Stimulated activated CD8-positive, alpha-beta memory T cell treated with anti-CD3 and anti-CD28 coated beads, Interleukin-15, amount 100 ng/mL, for 24 hours (primary cell): ENCODE results near the gene POLR3H.
"Not testable (repeated sequence)": the region's sequence is repeated elsewhere in the genome, so short reads cannot be mapped to it uniquely, and the experiment has no call there.

ENCODE experiments used
- DNase-seq: peaks from one replicate; pipeline ENCODE4 v3.0.0-alpha.2; 2020; ENCODE audit warnings: low read depth

Gene POLR3H

DNA sequence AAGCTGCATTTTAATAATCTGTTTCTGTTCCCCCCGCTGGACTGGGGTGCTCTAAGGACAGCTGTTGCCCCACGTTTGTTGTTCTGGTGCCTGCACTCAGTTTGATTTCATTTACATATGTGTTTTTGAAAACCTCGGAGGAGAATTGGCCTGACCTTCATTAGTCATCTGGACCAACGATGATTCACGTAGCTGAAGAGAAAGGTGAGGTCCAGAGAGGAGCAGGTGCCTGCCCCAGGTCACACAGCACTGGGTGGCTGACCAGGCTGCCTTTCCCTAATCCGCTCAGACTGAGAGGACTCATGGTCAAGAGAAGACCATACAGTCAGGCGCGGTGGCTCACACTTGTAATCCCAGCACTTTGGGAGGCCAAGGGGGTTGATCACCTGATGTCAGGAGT, 20.3 kb upstream of the POLR3H start:
- no peak for DNase-seq

DNA sequence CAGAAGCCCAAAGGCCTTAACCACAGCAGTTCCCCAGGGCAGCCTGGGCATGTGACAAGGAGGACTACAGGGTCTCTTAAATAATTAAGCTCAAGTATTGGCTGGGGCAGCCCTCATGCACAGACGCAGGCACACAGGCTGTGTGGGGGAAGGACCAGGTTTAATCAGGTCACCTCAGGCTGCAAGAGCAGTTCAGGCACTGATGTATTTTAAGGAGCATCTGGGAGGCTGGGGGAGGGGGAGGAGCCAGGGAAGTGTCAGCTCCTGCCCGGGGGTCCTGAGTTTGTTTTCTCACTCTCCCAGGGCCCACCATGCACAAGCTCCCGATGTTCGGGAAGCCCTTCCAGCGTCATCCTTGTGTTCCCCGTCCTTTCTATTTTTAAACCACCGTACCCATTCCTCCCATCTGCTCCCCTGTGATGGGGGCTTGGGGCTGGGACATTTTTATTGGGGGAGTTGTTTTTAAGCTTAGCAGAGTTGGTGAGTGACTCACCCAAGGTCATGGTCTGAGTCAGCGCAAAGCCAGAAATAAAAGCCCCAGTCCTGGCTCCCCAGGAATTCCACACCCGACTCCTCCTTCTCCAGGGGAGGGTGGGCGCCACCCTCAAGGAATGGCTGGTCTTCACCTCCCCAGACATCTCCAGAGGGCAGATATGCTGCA, 18.9 kb upstream of the POLR3H start:
- no peak for DNase-seq

DNA sequence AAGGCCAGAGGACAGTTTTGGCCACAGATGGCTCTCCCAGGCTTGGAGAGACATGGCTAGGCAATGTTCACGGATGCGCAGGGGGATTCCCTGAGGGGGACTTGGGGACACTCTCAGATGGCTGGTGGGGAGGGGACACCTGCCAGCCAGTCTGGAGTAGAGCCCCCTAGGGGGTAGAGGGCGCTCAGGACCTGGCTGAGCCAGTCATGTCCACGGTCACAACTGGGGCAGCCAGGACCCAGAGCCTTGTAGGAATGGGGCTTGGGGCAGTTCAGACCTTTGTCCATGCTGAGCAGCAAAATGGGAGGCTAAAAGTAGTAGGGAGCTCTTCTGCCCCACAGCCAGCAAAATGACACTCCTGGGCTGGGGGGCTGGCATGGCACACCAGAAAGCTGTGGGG, 18.2 kb upstream of the POLR3H start:
- DNase-seq, result no peak

DNA sequence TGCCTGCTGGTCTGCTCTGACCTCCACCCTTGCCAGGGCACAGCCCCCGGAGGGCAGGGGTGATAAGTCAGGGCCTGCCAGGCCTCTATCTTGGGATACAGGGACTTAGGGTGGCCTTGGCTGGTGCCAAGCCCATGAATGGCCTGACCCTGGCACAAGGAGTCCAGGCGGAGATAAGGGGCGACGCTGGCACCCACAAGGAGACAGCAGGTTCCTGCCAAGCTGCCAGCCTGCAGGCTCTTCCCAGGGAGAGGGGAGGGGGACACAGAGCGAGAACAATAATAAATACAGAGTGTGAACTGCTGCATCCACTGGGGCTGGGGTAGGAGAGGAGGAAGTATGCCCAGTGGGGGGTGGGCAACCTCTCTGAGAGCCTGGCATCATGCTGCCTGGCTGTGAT, 17.5 kb upstream of the POLR3H start:
- no peak for DNase-seq

DNA sequence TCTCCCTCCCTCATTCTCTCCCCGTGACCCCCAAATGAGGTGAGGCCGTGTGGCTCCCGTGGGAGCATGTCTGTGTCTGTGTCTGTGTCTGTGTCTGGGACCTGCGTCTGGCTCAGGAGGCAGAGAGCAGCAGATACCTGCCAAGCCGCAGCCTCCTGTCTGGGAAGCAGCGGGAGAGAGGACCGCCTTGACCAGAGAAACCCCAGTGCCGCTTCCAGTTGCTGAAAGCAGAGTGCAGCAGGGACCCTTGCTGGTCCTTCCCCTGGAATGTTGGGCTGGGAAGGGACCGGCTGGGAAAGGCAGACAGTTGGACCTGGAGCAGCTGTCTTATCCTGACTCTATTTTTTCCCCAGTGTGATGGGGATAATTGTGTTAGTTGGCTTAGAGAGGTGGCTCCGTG, 17.1 kb upstream of the POLR3H start:
- DNase-seq, result no peak

DNA sequence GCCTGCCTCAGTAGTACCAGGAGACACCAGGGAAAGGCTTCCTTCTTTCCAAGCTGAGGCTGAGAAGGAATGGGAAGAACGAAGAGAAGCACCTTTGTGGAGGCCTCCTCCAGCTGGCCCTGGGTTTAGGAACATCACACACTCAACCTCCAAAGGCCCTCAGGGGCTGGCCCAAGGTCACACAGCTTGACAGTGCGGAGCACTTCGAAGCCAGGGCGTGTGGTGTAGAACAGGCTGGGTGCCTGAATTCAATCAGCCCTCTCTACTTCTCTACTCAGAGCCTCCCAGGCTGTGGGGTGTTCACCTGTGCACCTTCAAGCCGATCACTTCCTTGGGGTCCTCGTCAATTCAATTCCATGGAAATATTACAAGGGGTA, 15.8 kb upstream of the POLR3H start:
- no peak for DNase-seq

DNA sequence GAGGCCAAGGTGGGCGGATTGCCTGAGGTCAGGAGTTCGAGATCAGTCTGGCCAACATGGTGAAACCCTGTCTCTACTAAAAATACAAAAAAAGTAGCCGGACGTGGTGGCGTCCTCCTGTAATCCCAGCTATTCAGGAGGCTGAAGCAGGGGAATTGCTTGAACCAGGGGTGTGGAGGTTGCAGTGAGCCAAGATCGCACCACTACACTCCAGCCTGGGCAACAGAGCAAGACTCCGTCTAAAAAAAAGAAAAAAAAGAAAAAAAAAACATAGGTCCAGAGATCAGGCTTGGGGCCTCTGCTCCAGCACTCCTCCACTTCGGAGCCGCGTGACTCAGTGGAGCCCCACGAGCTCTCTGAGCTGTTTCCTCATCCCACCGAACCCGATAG, 14.0 kb upstream of the POLR3H start:
- not testable (repeated sequence) for DNase-seq

DNA sequence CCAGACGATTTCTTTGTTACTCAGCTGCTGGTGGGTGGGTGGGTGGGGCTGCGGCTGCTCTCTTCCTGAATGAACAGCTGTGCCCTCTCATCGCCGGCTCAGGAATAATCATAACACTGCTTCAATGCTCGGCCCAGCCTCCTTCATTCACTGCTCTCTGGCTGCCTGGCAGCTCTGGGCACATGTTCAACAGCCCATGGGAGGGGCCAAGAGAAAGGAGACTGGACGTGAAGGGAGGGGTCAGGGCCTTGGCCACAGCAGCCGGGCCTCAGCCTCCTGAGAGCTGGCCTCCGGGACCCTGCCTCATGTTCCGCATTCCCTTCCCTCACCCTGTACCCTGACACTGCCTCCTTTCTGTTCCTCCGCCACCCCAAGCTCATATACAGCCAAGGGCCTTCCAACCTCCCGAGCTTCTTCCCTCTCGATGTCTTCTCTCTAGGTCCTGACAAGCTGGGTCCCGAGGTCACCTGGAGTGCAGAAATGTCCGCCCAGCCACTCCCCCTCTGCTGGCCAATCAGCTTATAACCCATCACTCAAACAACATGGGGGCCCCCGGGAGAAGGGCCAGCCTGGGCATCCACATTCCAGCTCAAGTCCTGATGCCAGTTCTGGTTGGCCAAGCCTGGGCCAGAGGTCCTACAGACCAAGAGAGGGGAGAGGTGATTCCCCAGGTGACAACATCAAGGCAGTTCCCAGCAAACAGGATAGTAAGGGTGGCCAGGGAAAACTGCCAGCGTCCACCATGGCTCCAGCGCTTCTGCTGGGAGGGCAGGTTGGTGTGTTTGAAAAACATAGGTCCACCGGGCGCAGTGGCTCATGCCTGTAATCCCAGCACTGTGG, 13.4 kb upstream of the POLR3H start:
- no peak for DNase-seq

DNA sequence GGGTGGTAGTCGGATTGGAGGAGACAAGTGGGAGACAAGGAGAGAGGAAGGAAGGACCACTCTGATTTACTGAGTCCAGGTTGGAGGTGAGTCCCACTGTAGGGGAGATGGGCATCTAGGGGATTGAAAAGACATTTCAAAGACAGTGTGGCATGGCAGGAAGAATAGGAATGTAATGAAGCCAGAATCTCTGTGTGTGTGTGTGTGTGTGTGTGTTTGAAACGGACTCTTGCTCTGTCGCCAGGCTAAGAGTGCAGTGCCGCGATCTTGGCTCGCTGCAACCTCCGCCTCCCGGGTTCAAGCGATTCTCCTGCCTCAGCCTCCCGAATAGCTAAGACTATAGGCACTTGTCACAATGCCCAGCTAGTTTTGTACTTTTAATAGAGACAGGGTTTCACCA, 12.3 kb upstream of the POLR3H start:
- no peak for DNase-seq

DNA sequence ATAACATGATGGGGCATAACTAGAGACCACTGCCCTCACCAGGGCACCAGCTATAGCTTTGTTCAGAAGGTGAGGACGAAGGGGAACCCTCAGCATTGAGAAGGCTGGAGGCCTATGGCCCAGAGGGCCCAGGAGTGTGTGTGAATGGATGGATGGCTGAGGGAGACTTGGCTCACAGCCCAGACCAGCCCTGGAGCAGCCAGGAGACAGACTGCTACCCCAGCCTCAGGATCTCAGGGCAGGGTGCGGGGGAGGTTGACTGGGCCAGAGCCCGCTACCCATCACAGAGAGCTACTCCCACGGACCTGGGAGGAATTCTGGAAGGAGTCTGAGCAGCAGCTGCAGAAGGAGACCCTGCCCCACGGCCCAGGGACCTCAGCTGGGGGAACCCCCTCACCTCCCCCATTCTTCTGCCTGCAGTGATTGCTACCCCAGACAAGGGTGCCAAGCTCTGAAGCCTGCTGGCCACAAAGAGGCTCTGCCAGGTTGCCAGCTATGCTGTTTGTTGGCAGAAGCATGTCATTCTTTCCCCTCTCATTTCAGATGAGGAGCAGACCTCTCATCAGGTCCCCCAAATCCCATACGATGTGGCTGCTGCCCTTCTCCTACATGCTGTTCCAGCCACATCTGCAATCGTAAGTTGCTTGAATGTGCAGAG, 11.2 kb upstream of the POLR3H start:
- DNase-seq, result no peak

DNA sequence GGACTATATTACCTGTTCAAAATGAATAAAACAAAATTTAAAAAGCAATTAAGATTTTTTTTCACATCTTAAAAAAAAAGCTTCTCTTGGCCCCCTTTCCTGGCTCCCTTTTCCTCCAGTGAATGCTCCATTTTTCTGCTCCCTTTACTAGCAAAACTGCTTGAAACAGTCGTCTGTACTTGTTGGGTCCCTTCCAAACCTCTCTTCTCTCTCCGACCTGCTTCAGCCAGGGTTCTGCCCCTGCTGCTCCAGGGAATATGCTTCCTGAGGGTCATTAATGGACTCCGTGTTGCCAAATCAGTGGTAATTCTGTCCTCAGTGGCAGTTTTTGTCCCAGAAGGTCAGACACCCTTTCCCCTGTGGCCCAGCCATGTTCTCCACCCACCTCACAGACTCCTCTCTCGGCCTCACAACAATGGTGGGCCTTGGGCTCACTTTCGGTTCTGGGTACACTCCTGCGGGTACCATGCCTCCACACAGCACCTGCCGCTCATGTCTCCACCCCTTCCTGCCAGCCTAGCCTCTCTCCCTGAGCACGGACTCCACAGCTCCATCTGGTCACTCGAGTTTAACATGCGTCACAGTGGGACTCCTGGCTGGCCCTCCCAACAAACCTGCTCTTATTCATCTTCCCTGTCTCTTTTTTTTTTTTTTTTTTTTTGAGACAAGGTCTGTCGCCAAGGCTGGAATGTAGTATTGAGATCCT, 7.8 kb upstream of the POLR3H start:
- no peak for DNase-seq

DNA sequence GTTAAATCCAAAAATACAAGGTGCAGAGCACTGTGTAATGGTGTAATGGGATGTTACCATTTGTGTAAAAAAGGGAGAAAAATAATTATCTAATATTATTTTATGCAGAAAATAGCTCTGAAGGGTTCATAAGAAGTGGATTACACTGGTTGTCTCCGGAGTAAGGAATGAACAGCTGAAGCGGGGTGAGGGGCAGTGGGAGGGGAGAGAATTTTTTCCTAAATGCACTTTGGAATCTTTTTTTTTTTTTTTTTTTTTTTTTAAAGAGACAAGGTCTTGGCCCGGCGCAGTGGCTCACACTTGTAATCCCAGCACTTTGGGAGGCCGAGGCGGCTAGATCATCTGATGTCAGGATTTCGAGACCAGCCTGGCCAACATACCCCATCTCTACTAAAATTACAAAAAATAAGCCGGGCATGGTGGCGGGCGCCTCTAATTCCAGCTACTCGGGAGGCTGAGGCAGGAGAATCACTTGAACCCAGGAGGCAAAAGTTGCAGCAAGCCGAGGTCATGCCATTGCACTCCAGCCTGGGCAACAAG, 6.8 kb upstream of the POLR3H start:
- no peak for DNase-seq

DNA sequence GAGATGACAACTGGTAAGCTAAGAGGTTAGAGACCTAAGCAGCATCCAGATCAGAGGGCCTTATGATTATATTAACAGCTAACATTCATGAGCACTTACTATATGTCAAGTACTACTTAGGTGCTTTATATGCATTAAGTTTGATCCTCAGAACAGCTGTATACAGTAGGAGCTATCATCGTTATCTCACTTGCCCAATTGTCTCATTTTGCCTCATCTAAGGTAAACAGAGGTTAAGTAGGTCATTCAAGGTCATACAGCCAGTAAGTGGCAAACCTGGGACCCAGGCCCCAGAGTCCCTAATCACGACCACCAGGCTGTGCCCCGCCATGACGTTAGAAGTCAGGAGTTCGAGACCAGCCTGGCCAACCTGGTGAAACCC, 4.6 kb upstream of the POLR3H start:
- DNase-seq, result no peak

DNA sequence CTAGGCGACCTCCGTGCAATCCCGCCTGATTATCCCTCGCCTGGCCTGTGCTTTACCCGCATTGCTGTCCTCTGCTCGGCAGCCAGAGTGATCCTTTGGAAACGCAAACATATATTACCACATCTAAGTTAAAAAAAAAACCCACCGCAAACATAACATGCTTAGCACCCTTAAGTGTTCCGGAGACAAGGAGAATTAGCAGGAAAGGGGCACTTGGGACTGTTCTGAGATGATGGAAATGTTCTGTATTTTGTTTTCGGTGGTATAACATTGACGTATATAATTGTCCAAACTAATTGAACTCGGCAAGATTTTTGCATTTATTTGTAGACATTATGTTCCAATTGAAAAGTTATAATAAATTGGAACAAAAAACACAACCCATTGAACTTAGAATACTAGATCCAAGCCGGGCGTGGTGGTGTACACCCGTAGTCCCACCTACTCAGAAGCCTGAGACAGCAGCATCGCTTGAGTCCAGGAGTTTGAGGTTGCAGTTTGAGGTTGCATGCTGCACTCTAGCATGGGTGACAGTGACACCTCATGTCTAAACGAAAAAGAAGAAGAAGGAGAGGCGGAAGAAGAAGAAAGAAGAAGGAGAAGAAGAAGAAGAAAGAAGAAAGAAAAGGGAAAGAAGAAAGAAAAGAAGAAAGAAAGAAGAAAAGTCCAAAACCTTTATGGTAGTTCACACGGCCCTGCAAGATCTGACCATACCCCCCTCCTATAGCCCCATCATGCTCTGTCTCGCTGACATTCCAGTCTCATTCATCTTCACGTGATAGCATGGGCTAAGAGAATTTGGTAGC, 604 bp upstream of the POLR3H start:
- DNase-seq, result no peak

DNA sequence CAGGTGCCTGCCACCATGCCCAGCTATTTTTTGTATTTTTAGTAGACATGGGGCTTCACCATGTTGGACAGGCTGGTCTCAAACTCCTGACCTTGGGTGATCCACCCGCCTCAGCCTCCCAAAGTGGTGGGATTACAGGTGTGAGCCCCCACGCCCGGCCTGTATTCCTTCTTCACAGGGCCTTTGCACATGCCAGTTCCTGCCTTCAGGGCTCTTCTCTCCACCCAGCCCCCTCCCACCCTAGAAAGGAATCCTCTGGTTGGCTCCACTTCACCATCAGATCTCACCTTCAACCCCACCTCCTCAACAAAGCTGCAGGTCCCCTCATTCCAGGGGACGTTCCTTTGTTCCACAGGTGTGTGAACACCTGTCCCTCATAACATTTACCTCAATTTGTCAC, 2.0 kb downstream of the POLR3H start:
- no peak for DNase-seq

DNA sequence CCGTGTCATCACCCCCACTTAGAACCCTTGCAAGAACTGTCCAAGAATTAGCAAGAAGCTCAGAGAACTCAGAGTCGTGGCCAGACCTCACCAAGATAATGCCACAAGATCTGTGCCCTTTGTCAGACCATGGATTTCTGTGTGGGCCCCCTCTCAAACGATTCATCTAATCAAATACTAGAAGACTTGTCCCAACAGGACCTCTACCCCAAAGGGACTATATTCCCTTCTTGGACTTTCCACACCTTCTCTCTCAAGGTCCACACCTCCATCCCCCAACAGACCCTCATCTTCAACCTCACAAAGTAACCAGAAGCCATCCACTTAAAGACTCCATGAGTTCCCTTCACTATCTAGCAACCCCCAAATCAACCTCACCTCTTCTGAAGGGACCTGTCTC, 2.8 kb downstream of the POLR3H start:
- no peak for DNase-seq

DNA sequence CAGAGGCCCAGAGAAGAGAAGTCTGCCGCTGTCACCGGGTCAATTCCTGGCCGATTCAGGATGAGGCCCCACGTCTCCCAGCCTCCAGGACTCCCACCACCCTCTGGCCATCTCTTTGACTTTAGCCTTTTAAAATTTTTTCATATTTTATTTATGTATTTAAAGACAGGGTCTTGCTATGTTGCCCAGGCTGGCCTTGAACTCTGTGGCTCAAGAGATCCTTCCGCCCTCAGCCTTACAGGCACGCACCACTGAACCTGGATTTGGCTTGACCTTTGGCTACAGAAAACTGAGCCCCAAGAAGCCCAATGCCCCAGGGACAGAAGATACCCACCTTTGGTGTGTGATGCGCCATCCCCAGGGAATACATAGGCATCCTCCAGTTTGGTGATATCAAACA, 3.9 kb downstream of the POLR3H start:
- DNase-seq, result no peak

DNA sequence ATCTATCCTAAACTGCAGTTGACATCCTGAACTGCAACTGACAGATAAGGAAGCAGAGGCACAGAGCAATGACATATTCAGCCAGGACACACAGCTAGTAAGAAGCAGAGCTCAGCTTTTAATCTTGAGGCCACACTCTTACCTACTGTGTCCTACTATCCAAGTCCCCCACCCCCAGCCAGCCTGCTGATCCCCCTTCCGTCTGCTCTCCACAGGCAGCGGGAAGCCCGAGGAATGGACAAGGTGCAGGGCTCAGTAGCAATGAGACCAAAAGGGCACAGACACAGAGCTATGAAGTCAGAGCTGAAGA, 4.3 kb downstream of the POLR3H start:
- no peak for DNase-seq

DNA sequence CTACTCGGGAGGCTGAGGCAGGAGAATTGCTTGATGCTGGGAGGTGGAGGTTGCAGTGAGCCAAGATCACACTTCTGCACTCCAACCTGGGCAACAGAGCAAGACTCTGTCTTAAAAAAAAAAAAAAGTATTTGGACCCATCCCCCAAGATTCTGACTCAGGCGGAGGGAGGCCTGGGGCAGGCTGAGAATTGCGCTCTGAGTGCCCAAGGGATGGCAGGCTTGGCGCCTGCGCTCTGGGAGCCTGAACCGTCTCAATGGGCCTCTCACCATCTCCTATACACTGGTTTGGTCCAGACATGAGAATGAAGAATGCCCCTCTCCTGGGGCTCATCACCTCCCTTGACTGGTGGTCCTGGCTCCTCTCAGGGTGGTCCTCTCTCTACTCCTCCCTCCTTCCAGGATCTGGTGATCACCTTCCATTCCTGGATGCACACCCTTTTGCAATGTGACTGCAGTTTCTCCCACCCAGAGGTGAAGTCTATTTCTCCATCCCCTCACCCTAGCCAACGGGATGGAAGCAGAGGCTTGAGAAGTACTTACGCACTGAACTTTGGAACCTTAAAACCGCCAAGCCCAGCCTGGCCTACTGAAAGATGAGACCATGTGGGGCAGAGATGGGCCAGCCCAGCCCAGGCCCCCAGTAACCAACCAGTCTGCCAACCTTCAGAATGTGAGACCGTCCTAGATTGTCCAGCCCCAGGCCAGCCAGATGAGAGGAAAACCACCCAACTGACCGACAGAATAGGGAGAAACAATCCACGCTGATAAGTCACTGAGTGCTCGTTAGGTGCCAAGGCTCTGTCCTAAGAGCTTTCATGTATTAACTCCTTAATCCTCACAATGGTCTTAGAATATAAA, 4.9 kb downstream of the POLR3H start:
- DNase-seq, result no peak

DNA sequence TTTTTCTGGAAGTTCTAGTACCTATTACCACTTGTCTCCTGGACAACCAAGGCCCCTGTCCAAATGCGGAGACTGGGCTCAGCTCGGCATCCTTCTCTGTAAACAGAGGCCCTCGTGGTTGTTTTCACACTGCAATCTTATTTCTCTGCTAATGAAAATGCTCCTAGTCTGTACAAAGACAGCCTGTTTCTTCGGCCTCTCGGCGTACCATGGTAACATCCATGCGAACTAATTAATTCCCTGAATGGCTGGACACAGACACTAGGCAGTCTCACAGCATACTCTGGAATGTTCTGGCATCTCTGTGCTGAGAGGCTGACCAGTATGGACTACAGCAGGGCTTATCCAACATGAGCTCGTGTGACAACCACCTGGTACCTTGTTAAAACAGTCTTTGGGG, 5.7 kb downstream of the POLR3H start:
- no peak for DNase-seq

DNA sequence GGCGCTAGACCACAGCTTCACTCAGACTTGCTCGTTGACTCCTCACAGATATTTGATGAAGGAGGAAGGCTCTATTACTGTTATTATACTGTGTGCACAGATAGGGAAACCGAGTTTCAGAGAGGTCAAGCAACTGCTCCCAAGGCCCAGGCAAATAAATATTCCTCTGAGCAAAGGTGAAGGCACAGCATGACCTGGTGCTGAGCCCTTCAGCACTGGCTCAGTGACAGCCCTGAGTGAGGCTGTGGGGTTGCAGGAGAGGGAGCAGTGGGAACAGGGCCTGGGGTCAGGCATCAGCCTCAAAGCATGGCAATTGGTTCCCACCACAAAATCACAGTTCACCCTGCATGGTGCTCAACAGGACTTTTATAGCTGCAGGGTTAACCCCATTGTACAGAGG, 7.1 kb downstream of the POLR3H start:
- no peak for DNase-seq
